ENCODE measurements around the gene GNAT3.

The GNAT3 gene

DNA sequence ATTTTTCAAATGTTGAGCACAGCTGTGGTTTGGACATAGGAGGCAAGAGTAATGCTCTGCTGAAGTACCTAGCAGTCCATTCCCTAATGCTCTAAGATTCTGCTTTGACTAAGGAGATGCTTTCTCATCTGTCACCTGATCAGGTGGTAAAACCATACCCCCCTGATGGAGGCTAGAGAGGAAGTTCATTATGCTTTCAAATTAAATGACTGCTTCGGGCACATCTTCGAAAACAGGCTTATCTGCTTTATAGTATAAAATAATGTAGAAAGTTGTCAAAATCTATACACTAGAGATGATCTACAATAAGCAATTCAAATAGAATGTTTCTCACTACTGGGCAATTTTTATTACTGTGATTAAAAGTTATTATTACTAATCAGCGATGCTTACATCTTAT is at the start of gene GNAT3:
Gene GNAT3 (minus strand): TSS at position 101 of the 400 bp plus-strand sequence. CDS start 138 bp downstream, outside the sequence.
- no peak for DNase-seq

DNA sequence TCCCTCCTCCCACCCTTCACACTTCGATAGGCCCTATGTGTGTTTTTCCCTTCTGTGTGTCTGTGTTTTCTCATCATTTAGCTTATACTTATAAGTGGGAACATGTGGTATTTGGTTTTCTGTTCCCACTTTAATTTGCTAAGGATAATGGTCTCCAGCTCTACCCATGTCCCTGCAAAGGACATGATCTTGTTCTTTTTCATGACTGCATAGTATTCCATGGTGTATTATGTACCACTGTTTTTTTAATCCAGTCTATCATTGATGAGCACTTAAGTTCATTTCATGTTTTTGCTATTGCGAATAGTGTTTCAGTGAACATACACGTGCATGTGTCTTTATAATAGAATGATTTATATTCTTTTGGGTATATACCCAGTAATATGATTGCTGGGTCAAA is 46.3 kb upstream of the GNAT3 start:
- no peak for DNase-seq

- no peak for DNase-seq
Measured at GRCh38 chr7:80552031-80552694, 40.3 kb upstream of the GNAT3 start.

DNA sequence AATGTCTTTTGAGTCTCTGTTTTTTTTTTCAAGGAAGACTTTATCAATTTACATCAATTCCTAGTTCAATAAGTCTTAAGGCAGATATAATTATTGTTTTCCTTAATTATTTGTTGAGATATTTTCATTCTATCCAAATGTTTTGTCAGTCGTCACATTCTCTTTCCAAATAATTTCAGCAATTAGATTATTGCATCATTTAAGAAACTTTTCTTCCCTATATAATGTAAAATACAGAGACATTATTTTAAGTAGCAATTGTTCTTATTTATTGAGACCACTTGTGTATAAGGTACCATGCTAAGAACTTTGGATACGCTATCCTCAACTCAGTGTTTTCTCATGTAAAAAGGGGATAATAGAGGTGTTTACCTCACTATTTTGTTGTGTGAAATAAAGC is 38.1 kb upstream of the GNAT3 start:
- DNase-seq: no peak

DNA sequence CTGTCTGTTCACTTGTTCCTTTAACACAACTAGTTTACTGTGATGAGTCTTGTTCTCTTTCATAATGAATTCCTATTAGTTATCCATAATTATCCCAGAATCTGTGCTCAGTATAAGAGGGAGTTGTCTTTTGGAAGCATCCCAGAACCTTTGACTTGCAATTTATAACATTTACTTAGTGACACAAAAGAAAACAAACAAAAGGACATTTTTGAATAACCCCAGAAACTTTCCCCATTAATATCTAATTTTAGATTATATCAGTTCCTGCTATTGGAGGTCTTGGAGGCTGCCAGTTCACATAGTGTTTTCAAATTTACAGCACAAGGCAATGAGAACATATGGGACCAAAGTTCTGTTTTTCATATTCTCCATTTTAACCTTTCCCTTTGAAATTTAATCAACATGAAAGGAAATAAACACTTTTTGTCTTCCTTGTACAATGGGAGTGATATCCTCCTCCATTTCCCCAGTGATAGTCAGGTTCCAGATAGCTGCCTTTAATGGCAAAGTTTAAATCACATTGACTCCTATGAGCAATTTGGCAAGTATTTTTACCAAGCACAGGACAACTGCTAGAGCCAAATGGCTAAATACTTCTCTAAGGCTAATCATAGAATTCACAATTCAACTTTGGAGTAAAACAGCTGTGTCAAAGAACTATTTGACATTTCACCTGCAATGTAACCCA is 37.1 kb upstream of the GNAT3 start:
- no peak for DNase-seq

DNA sequence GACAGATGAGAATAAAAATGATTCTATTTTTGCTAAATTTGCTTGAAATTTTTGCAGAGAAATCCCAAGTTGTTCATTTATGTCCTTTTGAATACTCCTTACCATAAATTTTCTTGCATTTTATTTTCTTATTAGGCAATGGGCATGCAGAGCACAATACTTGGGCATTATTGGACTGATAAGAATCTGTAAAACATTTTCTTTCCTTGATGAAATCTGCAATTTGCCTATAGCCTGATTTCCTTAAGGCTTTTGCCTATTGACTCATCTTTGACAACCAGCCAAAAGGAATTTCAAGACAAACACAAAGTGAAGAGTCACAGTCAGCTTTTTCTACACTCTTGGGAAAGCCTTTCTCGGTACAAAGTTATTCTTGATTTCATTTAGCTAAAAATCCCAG is 30.5 kb upstream of the GNAT3 start:
- no peak for DNase-seq

- DNase-seq: no peak
Measured at GRCh38 chr7:80540836-80541235, 29.0 kb upstream of the GNAT3 start.

DNA sequence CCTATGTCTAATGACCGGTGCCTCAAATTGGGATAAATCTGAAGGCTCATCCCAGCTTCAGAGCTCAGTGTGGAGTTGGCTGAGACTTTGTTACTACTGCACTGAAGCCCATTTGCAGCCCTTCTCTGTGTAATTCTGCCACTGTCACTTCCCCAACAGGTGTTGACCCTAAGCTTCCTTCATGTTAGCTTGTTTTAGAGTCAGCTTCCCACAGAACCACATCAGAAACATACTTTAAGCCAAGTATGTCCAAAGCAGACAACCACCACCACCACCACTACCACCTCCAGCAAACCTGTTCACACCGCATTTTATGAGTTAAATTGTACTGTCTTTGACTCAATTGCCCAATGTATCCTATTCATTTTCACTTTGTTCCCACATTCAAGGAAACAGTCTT is 25.2 kb upstream of the GNAT3 start:
- no peak for DNase-seq

DNA sequence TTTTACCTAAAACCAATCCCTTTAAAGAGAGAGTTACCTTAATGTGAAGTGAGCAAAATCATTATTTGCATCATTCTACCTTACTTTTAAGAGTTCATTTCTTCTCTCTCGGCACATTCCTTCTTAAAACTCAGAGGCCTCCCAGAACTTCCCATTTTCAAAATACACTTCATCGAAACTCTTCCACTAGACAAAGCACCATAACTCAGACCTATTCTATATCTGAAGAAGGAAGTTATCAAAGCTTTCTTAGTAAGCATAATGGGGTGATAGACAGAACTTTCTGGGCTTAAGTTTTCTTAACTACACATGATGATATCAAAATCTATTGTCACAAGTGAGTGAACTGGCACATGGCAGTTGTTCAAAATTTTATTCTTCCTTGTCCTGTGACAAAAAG is 24.6 kb upstream of the GNAT3 start:
- no peak for DNase-seq

DNA sequence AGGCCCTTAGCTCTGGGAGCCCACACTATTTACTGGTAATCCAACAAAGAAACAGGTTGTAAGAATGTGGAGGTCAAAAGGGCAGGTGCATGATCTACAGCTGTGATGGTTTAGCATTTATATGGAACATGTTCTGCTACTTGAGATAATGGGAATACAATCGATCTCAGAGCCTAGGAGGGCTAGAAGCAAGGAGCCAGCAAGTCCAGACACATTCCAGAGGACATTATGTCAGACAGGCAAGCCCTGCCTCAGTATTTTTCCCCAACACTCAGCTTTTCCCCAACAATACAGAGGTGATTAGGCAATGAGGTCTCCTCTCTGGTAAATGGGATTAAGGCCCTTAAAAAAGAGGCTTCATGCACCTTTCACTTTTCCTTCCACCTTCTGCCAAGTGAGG is 21.4 kb upstream of the GNAT3 start:
- DNase-seq: no peak

GRCh38 chr7:80532153-80532552 is 20.3 kb upstream of the GNAT3 start:
- no peak for DNase-seq

DNA sequence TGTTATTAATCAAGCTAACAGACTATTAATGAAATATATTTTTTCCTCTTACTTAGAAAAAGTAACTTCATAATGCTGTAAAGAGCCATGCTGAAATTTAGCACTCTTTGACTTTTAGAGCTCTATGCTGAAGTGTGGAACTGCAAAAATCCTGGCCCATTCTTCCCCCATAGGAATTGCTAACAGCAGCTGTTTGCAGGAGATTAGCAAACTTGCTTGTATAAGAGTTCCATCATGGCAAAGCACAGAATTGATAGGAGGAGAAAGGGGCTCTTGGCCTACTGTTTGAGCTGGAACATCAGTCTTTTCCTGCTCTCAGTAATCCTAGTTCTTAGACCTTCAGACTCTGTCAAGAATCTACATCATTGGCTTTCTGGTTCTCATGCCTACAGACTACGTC is 18.3 kb upstream of the GNAT3 start:
- DNase-seq: no peak

GRCh38 chr7:80529362-80529761 is 17.5 kb upstream of the GNAT3 start:
- DNase-seq: no peak

GRCh38 chr7:80528689-80529088 is 16.8 kb upstream of the GNAT3 start:
- DNase-seq: no peak

DNA sequence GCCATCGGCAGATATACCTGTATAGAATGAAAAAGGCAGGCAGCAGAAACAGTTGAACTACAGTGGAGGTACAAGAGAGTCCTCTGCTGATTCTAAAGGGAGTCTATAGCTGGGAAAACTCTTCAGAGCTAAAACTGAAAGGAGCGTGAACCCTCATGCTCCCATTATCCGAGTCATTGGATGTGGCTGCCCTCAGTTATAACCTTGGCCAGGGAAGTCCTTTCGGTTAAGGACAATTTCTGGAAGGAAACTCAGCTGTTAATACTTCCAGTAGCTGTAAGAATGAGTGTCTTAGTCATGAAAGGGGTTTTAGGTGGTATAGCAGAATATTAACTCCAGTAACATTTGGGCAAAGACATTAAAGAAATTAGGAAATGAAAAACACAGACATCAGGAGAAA is 14.6 kb upstream of the GNAT3 start:
- DNase-seq: no peak

DNA sequence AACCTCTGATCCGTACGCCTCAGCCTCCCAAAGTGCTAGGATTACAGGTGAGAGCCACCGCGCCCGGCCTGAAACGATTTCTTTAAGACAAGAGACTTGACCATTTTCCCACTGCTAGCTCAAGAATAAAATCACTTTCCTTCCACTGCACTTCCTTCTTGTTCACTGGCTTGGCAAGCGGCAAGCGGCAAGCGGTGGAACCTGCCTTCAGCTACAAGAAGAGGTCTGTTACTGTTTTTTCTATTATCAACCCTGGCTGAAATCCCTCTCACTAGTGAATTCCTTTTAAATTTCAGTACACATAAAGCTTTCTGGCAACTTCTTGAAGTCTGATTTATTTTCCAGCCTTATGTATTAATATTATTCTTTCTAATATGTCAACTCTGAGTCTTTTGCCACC is 12.8 kb upstream of the GNAT3 start:
- no peak for DNase-seq

- no peak for DNase-seq
Measured at GRCh38 chr7:80521809-80522208, 9.9 kb upstream of the GNAT3 start.

GRCh38 chr7:80520199-80520598 is 8.3 kb upstream of the GNAT3 start:
- no peak for DNase-seq

DNA sequence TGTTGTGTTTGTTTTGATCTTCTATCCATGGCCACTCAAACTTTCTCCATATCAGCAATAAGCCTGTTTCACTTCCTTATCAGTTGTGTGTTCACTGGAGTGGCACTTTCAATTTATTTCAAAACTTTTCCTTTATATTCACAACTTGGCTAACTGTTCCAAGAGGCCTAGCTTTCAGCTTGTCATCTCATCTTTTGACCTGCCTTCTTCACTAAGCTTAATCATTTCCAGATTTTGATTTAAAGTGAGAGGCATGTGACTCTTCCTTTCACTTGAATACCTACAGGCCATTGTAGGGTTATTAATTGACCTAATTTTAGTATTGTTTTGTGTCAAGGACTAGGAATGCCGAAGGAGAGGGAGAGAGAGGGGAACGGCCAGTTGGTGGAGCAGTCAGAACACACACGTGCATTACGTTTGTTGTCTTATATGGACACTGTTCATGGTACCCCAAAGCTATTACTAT is 5.5 kb upstream of the GNAT3 start:
- no peak for DNase-seq

GRCh38 chr7:80515298-80515697 is 3.4 kb upstream of the GNAT3 start:
- DNase-seq: no peak

GRCh38 chr7:80510021-80510420 is 1.8 kb downstream of the GNAT3 start:
- DNase-seq: no peak

DNA sequence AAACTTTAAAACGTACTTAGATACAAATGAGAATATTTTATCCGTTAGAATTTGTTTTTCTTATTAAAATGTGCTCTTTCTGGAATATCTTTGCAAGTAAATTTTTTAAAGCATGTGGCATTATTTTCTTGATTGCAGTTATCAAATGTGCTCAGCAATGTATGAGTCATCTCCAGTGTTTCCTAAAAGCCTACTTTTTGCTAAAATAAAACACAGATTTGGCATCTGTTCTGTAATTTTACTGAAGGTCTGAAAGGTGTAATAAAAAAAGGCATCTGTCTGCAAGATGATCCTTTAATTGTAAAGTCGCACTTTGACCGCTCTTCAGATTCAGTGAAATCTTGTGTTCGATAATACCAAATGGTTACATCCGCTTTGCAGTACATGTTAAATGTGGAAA is 3.4 kb downstream of the GNAT3 start:
- no peak for DNase-seq

- no peak for DNase-seq
Measured at GRCh38 chr7:80505900-80506500, 5.9 kb downstream of the GNAT3 start.

DNA sequence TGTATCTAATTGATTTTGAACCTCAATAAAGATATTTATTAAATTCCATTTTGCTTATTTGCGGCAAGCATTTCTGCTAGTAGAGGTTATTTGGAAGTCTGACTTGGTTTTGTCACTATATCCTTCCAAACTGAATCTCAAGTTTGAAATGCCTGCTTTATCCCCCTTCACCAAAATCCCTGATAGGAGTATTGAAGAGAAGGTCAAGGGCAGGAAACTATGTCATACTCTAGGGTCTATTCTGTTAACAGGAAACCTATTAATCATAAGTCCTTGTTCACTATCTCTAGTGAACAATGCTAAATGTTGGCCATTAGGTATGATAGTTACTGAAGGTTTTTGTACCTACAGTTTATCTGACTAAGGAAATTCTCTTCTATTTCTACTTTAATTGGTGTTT is 11.5 kb downstream of the GNAT3 start:
- no peak for DNase-seq

All from cortex of kidney (tissue), 1 donor.